ENCODE data around the gene MAF.

The MAF gene

DNA sequence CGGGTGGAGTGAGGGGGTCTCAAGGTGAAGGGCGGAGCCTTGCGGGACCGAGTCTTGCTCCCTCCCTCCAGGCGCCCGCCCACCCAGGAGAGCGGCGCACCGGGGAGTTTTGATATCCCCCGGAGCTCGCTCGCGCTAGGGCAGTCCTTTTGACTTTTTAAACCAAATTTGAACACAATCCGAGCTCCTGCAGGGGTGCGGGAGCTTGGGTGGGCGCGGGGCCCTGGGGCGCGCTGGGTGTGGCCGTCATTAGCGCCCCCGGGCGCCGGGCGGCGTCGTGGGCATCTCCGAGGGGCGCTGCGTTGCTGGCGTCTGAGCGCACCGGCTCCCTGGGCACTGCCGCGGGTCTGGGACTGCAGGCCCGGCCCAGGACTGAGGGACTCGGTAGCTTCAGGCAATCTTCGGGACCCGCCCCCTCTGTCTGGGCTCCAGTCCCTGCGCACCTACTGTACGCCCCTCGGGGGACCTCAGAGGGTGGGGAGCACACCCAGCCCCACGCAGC is 10.9 kb downstream of the MAF start:
- no peak for TF ChIP-seq POLR2A (IDR thresholded peaks at IDR 0.05; ENCODE audit: low read depth, low read length)
- FAIRE-seq (no peak), DNase-seq (ENCODE audit: insufficient read length, low spot score) (no peak)

DNA sequence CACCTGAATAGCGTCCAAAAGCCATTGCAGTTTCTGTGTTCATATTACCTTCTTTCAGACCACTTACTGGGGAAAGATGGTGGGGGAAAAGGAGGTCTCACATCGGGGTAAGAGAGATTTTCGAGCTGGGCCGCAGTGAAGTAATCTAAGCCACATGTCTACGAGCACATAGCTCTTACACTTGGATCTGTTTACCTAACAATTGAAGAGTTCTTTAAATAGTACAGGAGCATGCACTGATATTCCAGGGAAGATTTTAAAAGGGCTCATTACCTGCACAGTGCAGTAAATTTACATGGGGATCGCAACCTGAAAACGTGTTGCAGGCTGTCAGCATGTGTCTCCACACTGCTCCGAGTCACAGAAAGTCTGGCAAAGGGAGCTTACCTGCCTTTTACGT is 12.6 kb downstream of the MAF start:
- FAIRE-seq: no peak
- no peak for TF ChIP-seq POLR2A (IDR thresholded peaks at IDR 0.05; ENCODE audit: low read depth, low read length)
- no peak for DNase-seq (ENCODE audit: insufficient read length, low spot score)

DNA sequence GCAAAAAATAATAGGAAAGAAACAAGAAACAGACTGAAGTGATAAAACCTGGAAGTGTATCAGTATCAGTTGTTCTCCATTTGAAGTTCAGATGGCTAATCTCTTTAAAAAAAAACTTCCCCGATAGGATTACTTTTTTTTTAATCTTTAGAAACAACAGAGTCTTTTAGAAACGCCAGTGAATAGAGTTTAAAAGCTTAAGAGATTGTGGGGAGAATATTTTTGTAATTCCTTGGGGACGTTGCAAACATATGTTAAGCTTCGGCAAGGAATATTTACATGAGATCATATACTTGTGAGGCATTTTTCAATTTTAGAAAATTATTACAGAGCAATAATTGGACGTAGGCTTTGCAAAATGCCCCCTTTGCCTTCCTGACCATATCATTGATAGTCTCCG is 13.2 kb downstream of the MAF start:
- FAIRE-seq (no peak), DNase-seq (ENCODE audit: insufficient read length, low spot score) (no peak)
- TF ChIP-seq POLR2A (IDR thresholded peaks at IDR 0.05; ENCODE audit: low read depth, low read length): no peak

DNA sequence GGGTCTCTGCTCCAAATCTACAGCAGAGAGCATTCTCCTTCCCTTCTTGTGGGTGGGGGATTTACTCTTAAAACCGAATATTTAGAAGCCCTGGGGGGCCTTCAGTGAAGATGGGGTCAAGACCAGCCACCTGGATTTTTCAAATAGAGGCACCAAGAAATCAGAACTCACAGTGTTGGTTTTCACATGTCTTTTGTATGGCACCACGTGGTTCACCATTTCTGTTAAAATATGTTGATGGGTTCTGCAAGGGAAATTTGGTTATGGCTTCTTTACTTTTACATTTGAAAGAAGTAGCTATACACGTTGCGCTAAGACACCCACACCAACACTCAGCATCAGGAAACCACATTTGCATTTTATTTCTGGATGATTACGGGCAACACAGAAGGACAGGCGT is 17.7 kb downstream of the MAF start:
- no peak for TF ChIP-seq POLR2A (IDR thresholded peaks at IDR 0.05; ENCODE audit: low read depth, low read length)
- DNase-seq (ENCODE audit: insufficient read length, low spot score) (no peak), FAIRE-seq (no peak)

DNA sequence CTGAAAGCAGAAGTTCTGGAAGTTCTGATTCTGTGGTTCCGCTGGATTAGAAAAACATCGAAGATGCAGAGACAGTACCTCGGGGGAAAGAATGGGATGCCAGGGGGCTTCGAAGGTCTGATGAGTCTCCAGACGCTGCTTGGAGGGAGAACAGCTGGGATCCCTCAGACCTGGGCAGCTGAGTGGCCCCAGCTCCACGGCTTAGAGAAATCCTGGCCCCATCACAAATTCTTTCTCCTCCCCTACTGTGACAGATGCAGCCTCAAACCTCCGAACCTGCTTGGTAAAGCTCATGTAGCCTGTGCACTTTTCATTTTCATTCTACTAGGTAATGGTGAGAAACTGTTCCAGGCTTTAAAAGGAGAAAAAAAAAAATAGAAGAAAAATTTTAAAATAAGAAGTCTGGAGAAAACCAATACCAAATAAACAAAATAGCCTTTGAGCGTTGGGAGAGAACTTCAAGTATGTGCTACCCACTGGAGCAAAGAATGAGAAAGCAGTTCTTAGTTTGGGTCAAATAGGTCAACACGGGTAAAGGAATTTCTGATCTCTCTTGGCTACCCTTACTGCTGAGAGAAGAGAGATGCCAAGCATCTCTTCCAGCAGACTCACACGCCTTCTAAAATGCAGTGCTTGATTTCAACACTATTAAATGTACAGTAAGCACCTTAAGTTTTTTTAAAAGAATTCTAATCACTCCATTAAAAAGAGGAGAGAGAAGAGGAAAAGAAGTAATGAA is 19.9 kb downstream of the MAF start:
- FAIRE-seq (no peak), DNase-seq (ENCODE audit: insufficient read length, low spot score) (no peak)
- TF ChIP-seq POLR2A (IDR thresholded peaks at IDR 0.05; ENCODE audit: low read depth, low read length): no peak

DNA sequence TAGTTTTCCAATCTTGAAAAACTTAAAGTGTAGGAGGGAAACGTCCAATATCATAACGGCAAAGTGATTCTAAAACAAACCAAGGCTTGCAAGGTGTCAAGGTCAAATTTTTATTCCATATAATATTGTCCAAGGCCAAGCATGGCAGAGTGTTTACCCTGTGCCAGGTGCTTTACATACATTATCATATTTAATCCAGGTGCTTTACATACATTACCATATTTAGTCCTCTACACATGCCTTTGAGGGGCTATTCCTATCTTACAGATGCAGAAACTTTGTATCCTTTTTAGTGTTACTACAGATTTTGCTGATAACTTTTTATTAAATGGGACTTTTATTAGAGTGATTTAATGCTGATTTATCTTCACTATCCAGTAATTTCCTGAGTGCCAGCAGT is 23.9 kb downstream of the MAF start:
- FAIRE-seq (no peak), DNase-seq (ENCODE audit: insufficient read length, low spot score) (no peak)
- TF ChIP-seq POLR2A (IDR thresholded peaks at IDR 0.05; ENCODE audit: low read depth, low read length): no peak

DNA sequence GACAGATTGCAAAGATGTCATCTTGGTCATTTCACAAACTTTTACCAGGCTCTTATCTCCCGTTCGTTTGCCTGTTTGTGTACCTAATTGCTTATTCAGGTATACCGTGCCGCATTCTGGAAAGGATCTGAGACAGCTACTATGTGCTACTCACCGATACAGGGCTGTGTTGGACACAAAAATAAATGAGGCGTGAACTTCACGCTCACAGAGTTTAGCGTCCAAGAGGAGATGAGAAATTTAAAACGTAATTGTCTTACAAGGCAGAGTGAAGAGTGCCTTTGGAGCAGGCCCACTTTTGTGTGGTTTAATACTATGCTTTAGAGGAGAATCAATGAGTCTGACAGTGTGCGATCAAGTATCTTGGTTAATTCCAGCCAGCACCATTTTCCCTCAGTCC is 26.7 kb downstream of the MAF start:
- no peak for TF ChIP-seq POLR2A (IDR thresholded peaks at IDR 0.05; ENCODE audit: low read depth, low read length)
- FAIRE-seq: no peak
- DNase-seq (ENCODE audit: insufficient read length, low spot score): no peak

DNA sequence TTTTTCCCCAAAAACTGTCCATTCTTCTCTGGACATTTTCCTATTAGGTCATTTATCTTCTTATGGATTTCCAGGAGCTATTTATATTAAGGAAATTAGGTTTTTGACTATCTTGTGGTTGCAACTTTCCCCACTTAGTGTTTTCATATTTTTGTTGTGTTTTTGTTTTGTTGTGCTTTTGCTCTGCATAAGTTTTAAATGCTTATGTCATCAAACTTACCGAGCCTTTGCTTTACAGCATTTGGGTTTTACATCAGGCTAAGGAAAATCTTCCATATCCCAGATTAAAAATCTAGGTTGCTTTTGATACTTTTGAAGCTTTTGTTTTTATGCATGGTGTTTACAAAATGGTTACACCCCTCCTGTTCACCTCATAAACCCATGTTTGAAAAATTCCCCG is 27.5 kb downstream of the MAF start:
- no peak for FAIRE-seq

DNA sequence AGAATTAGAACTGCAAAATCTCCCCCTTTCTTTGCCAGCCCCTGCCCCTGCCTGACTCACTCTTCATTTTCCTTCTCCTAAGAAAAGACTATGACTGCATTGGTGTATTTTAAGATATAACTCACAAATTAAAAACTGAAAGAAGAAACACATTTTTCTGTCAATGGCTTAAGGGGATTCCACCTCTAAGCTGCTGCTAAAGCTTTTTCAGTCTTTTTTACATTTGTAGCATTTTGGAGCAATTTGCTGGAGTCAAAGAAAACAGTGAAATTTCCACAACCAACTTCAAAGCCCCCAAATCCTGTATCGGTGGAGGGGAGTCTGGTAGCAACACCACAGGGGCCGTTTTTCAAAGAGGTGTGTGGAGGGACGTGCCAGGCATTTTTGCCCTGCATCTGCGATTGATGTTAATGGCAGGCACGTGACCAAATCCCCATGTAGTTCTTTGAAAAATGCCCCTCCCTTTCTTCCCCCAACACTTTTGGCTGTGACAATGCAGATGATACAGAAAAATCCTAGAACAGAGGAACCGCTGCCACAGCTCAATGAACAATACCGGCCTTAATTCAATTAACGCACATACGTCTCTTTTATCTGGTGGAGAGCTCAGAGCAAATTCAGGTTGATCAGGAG is 28.5 kb downstream of the MAF start:
- DNase-seq (ENCODE audit: insufficient read length, low spot score): no peak
- no peak for FAIRE-seq
- no peak for TF ChIP-seq POLR2A (IDR thresholded peaks at IDR 0.05; ENCODE audit: low read depth, low read length)

More for the DNA sequence above, 27.5 kb downstream of the MAF start:
- no peak for DNase-seq (ENCODE audit: insufficient read length, low spot score)
- no peak for TF ChIP-seq POLR2A (IDR thresholded peaks at IDR 0.05; ENCODE audit: low read depth, low read length)

DNA sequence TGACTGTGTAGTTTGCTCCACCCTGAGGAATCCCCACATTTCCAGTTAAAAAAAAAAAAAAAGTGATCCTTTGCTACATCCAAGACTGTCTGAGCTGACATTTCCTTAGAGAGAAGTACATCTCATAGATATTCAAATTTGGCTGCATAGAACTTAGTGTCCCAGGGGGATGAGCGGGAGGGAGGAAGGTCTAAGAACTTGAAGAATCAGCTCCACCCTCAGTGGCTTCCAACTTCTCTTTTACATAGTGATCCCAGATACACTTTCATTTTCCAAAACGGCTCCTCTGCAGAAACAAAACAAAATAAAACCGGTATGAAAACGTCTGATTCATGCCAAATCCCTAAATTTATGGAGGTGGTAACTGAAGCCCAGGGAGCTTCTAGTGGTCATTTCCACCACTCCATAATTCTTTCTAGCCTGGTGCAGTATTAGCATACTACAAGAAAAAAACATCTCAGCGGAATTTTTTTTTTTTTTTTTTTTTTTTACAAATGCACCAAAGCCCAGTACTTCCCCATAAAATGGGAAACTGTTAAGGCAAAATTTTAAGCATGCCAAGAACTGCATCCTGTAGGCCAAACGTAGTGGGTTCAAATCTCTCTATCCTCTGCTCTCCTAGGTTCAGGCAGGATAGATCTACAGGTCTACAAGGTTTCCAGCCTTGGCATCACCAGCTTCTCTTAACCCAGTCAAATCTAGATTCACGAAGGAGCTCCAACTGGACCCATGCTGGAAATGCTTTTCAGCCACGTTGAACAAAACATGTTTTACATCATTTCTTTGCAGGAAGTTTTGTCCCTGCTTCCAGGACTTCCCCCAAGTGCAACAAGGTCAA is 29.3 kb downstream of the MAF start:
- DNase-seq (ENCODE audit: insufficient read length, low spot score) (no peak), FAIRE-seq (no peak)

DNA sequence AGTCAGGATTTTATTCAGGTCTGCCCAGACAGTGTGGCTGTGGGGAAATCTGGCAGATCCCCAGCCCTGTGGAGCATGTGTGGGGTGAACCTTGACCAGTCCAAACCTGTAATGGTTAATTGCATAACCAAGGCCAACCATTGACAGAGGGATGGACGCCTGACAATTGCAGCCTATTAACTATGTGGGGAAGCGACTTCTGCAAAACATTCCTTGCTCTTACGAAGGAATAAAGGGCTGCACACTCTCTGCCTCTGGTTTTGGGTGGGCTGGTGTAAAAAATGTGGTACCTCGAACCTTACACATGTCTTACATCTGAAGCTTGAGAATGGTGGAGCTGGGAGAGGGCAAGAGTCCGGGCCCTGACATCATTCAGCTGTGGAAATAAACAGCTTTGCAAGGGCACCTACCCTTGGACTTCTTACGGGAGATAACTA is 35.8 kb downstream of the MAF start:
- FAIRE-seq (no peak), DNase-seq (ENCODE audit: insufficient read length, low spot score) (no peak)
- no peak for TF ChIP-seq POLR2A (IDR thresholded peaks at IDR 0.05; ENCODE audit: low read depth, low read length)

More for the DNA sequence above, 29.3 kb downstream of the MAF start:
- TF ChIP-seq POLR2A (IDR thresholded peaks at IDR 0.05; ENCODE audit: low read depth, low read length): no peak

DNA sequence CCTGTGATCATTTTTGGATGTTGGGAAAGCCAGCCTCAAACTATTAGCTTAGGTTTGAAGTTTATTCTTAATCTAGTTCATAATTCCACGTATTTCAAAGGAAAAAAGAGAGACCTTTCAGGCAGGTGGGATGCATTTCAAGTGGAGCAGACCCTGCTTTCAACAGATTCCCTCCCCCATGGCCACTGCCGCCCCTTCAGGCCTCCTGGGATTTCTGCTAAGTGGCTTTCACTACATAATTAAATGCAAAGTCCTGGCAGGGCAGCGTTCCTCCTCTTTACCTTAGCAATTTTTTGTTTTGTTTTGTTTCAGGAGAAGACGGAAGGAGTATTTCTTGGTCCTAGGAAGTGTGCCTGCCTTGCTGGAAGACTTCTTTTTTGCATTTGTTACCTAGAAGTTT is 36.6 kb downstream of the MAF start:
- FAIRE-seq (no peak), DNase-seq (ENCODE audit: insufficient read length, low spot score) (no peak)
- TF ChIP-seq POLR2A (IDR thresholded peaks at IDR 0.05; ENCODE audit: low read depth, low read length): no peak

DNA sequence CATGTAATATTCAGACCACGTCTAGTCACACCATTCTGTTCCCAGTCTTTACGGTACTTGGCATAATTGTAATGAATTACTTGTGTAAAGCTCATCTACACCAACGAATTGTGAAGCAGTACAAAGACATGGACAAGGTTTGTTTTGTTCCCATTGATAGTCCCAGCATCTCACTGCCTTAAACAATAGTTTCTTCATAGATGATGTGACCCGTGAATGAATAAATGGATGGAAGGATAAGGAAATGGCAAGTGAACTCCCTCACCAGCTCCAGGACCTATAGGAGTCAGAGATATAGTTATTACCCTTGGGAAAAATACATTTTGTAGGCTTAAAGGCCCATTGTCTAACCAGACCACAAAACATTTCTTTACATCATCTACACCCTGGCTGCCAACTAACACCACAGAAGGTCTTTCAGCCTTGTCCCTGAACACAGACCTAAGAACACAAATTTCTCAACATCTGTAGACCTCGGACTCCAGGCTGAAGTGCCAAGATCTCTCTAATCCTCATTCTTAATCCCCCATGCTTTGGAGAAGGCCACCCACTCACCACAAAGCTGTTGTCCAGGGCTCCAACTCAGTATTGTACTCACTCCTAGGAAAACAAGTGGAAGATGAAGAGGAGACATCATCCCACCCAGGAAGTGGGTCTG is 38.2 kb downstream of the MAF start:
- FAIRE-seq: no peak
- no peak for DNase-seq (ENCODE audit: insufficient read length, low spot score)
- TF ChIP-seq POLR2A (IDR thresholded peaks at IDR 0.05; ENCODE audit: low read depth, low read length): no peak

DNA sequence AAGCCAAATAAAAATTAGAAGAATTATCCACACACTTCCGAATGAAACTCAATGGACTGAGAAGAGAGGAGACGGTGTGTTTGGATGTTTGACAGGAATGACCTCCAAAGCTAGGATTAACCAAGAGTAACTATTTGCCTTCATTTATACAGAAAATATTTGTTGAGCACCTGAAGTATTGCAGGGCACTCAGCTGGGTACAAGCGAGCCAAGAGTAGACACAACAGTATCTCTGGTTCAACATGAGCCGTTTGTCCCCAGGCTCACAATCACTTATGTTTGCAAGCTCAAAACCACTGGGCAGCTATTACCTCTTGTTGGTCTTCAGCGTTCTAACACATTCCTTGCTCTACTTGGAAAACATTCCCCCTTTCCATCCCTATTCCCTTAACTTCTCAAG is 38.8 kb downstream of the MAF start:
- no peak for DNase-seq (ENCODE audit: insufficient read length, low spot score)
- TF ChIP-seq POLR2A (IDR thresholded peaks at IDR 0.05; ENCODE audit: low read depth, low read length): no peak
- no peak for FAIRE-seq

Measured in H54 (cell line).